Activated naive CD4-positive, alpha-beta T cell treated with anti-CD3 and anti-CD28 coated beads, Interleukin-2, amount 50 U/mL, for 24 hours (primary cell): ENCODE measurements around the gene TGFB2.

Experiments used
- H3K27ac Mint-ChIP-seq: one replicate; pipeline ENCODE4 v1.8.0; 2021; ENCODE audit warnings: mild to moderate bottlenecking, mixed read lengths
- H3K27me3 Mint-ChIP-seq: one replicate; pipeline ENCODE4 v1.8.0; 2021; ENCODE audit warnings: mixed read lengths
- H3K36me3 Mint-ChIP-seq: one replicate; pipeline ENCODE4 v1.8.0; 2021; ENCODE audit warnings: mixed read lengths
- H3K4me1 Mint-ChIP-seq: one replicate; pipeline ENCODE4 v1.8.0; 2021; ENCODE audit warnings: mixed read lengths
- H3K4me3 Mint-ChIP-seq: one replicate; pipeline ENCODE4 v1.8.0; 2021; ENCODE audit warnings: mild to moderate bottlenecking, mixed read lengths
- H3K9me3 Mint-ChIP-seq: one replicate; pipeline ENCODE4 v1.8.0; 2021; ENCODE audit warnings: mixed read lengths

Gene TGFB2

GRCh38 chr1:218436346-218436745 lies 91.2 kb downstream of the TGFB2 start:
- Mint-ChIP-seq H3K27me3 (peaks cover 4% of the 10 kb centered on the region), H3K4me1 (no peaks in the 10 kb centered on the region), H3K4me3 (no peak overlapping the region), H3K36me3 (no peaks in the 10 kb centered on the region), H3K9me3 (no peaks in the 10 kb centered on the region), H3K27ac (no peak overlapping the region)

GRCh38 chr1:218436997-218437396 lies 91.9 kb downstream of the TGFB2 start:
- H3K36me3 Mint-ChIP-seq = no peaks in the 10 kb centered on the region
- H3K4me3 Mint-ChIP-seq = no peak overlapping the region
- H3K27me3 Mint-ChIP-seq = peaks cover 4% of the 10 kb centered on the region
- no peaks in the 10 kb centered on the region for H3K4me1 Mint-ChIP-seq
- H3K27ac Mint-ChIP-seq = no peak overlapping the region
- no peaks in the 10 kb centered on the region for H3K9me3 Mint-ChIP-seq

- Mint-ChIP-seq H3K27ac (no peak overlapping the region), H3K4me3 (no peak overlapping the region), H3K27me3 (peaks cover 4% of the 10 kb centered on the region), H3K36me3 (no peaks in the 10 kb centered on the region), H3K4me1 (no peaks in the 10 kb centered on the region), H3K9me3 (no peaks in the 10 kb centered on the region)
These were observed 94.6 kb downstream of the TGFB2 start for GRCh38 chr1:218439541-218440295.

- H3K36me3 Mint-ChIP-seq = no peaks in the 10 kb centered on the region
- peaks cover 4% of the 10 kb centered on the region for H3K9me3 Mint-ChIP-seq
- H3K4me3 Mint-ChIP-seq = no peak overlapping the region
- peaks cover 6% of the 10 kb centered on the region for H3K27me3 Mint-ChIP-seq
- H3K4me1 Mint-ChIP-seq = no peaks in the 10 kb centered on the region
- no peak overlapping the region for H3K27ac Mint-ChIP-seq
These were observed 98.1 kb downstream of the TGFB2 start for GRCh38 chr1:218443255-218443654.

- Mint-ChIP-seq H3K27ac (no peak overlapping the region), H3K4me3 (no peak overlapping the region), H3K4me1 (no peaks in the 10 kb centered on the region), H3K9me3 (peaks cover 4% of the 10 kb centered on the region), H3K36me3 (no peaks in the 10 kb centered on the region), H3K27me3 (peaks cover 5% of the 10 kb centered on the region)
These were observed 99.0 kb downstream of the TGFB2 start for GRCh38 chr1:218444173-218444572.

GRCh38 chr1:218444588-218444987 lies 99.5 kb downstream of the TGFB2 start:
- Mint-ChIP-seq H3K27me3 (peaks cover 2% of the 10 kb centered on the region), H3K4me3 (no peak overlapping the region)

GRCh38 chr1:218447010-218447689 lies 102.0 kb downstream of the TGFB2 start:
- H3K4me3 Mint-ChIP-seq = no peak overlapping the region
- H3K27me3 Mint-ChIP-seq = peaks cover 2% of the 10 kb centered on the region
- H3K36me3 Mint-ChIP-seq = no peaks in the 10 kb centered on the region
- peaks cover 4% of the 10 kb centered on the region for H3K9me3 Mint-ChIP-seq
- H3K27ac Mint-ChIP-seq = no peak overlapping the region
- no peaks in the 10 kb centered on the region for H3K4me1 Mint-ChIP-seq

More at GRCh38 chr1:218444588-218444987, 99.5 kb downstream of the TGFB2 start:
- Mint-ChIP-seq H3K27ac (no peak overlapping the region), H3K9me3 (peaks cover 4% of the 10 kb centered on the region), H3K36me3 (no peaks in the 10 kb centered on the region), H3K4me1 (no peaks in the 10 kb centered on the region)

GRCh38 chr1:218451415-218451814 lies 106.3 kb downstream of the TGFB2 start:
- no peaks in the 10 kb centered on the region for H3K4me1 Mint-ChIP-seq
- H3K36me3 Mint-ChIP-seq = no peaks in the 10 kb centered on the region
- H3K27ac Mint-ChIP-seq = no peak overlapping the region
- H3K27me3 Mint-ChIP-seq = peaks cover 2% of the 10 kb centered on the region
- H3K9me3 Mint-ChIP-seq = peaks cover 4% of the 10 kb centered on the region
- no peak overlapping the region for H3K4me3 Mint-ChIP-seq

GRCh38 chr1:218454700-218455282 lies 109.7 kb downstream of the TGFB2 start:
- Mint-ChIP-seq H3K4me1 (no peaks in the 10 kb centered on the region), H3K4me3 (no peak overlapping the region), H3K36me3 (no peaks in the 10 kb centered on the region), H3K27ac (no peak overlapping the region), H3K27me3 (no peaks in the 10 kb centered on the region), H3K9me3 (no peaks in the 10 kb centered on the region)

GRCh38 chr1:218456444-218456843 lies 111.3 kb downstream of the TGFB2 start:
- no peak overlapping the region for H3K27ac Mint-ChIP-seq

GRCh38 chr1:218459450-218459849 lies 114.3 kb downstream of the TGFB2 start:
- Mint-ChIP-seq H3K4me3 (no peak overlapping the region), H3K27ac (no peak overlapping the region), H3K9me3 (no peaks in the 10 kb centered on the region), H3K27me3 (no peaks in the 10 kb centered on the region), H3K4me1 (no peaks in the 10 kb centered on the region), H3K36me3 (no peaks in the 10 kb centered on the region)

More at GRCh38 chr1:218456444-218456843, 111.3 kb downstream of the TGFB2 start:
- no peaks in the 10 kb centered on the region for H3K27me3 Mint-ChIP-seq
- no peaks in the 10 kb centered on the region for H3K4me1 Mint-ChIP-seq
- H3K36me3 Mint-ChIP-seq = no peaks in the 10 kb centered on the region
- no peak overlapping the region for H3K4me3 Mint-ChIP-seq
- H3K9me3 Mint-ChIP-seq = no peaks in the 10 kb centered on the region

- Mint-ChIP-seq H3K9me3 (no peaks in the 10 kb centered on the region), H3K36me3 (no peaks in the 10 kb centered on the region), H3K4me3 (no peak overlapping the region), H3K27ac (no peak overlapping the region), H3K27me3 (no peaks in the 10 kb centered on the region), H3K4me1 (no peaks in the 10 kb centered on the region)
These were observed 115.0 kb downstream of the TGFB2 start for GRCh38 chr1:218459878-218460711.

- Mint-ChIP-seq H3K4me1 (no peaks in the 10 kb centered on the region), H3K36me3 (no peaks in the 10 kb centered on the region), H3K9me3 (no peaks in the 10 kb centered on the region), H3K27me3 (peaks cover under 1% of the 10 kb centered on the region), H3K27ac (no peak overlapping the region), H3K4me3 (no peak overlapping the region)
These were observed 116.2 kb downstream of the TGFB2 start for GRCh38 chr1:218461351-218461750.

- Mint-ChIP-seq H3K9me3 (no peaks in the 10 kb centered on the region), H3K4me3 (no peak overlapping the region), H3K27me3 (peaks cover 1% of the 10 kb centered on the region), H3K27ac (no peak overlapping the region), H3K36me3 (no peaks in the 10 kb centered on the region), H3K4me1 (no peaks in the 10 kb centered on the region)
These were observed 117.0 kb downstream of the TGFB2 start for GRCh38 chr1:218462116-218462515.

GRCh38 chr1:218462587-218462986 lies 117.5 kb downstream of the TGFB2 start:
- no peaks in the 10 kb centered on the region for H3K9me3 Mint-ChIP-seq
- H3K4me3 Mint-ChIP-seq = no peak overlapping the region
- H3K27ac Mint-ChIP-seq = no peak overlapping the region
- H3K36me3 Mint-ChIP-seq = no peaks in the 10 kb centered on the region
- no peaks in the 10 kb centered on the region for H3K4me1 Mint-ChIP-seq
- H3K27me3 Mint-ChIP-seq = peaks cover 1% of the 10 kb centered on the region
